Liver (tissue), 9 donors: ENCODE measurements around the gene PARD3. TPM values are rescaled to one million over a fixed set of nuclear protein-coding genes. Genes with fewer than 3 reads are reported as not detected.

ENCODE experiments used
- DNase-seq: peaks from one replicate; pipeline ENCODE4 v3.0.0-alpha.2; 2017; ENCODE audit warnings: low spot score
- H3K27ac ChIP-seq, 2 donors: one replicate each; pipeline ENCODE4 v1.7.0; 2013; ENCODE audit warnings: inconsistent platforms in 2 of 2, low read length in 2 of 2, control low read depth in 1 of 2, low read depth in 1 of 2, mild to moderate bottlenecking in 1 of 2
- H3K27me3 ChIP-seq, 4 donors: one replicate each; pipeline versions ENCODE4 v1.6.1 to v1.7.0; 2013; ENCODE audit warnings: low read length in 3 of 4, inconsistent platforms in 1 of 4, mild to moderate bottlenecking in 1 of 4, moderate library complexity in 1 of 4; ENCODE audit not compliant: control insufficient read depth in 4 of 4, insufficient read depth in 4 of 4
- H3K36me3 ChIP-seq, 4 donors: one replicate each; pipeline versions ENCODE4 v1.6.1 to v1.7.0; 2013; ENCODE audit warnings: low read length in 3 of 4, mild to moderate bottlenecking in 3 of 4, low read depth in 1 of 4, moderate library complexity in 1 of 4; ENCODE audit not compliant: control insufficient read depth in 4 of 4, insufficient read depth in 3 of 4
- H3K4me1 ChIP-seq, 4 donors: one replicate each; pipeline versions ENCODE4 v1.6.1 to v1.7.0; 2013; ENCODE audit warnings: low read length in 3 of 4, mild to moderate bottlenecking in 3 of 4, moderate library complexity in 1 of 4; ENCODE audit not compliant: control insufficient read depth in 4 of 4, insufficient read depth in 4 of 4
- H3K4me3 ChIP-seq, 3 donors: one replicate each; pipeline versions ENCODE4 v1.6.1 to v1.7.0; 2013; ENCODE audit warnings: low read length in 3 of 3, control low read depth in 1 of 3, low read depth in 1 of 3, mild to moderate bottlenecking in 1 of 3
- H3K9ac ChIP-seq, 2 donors: one replicate each; pipeline ENCODE4 v1.7.0; 2013; ENCODE audit warnings: low read length in 2 of 2, mild to moderate bottlenecking in 2 of 2, moderate library complexity in 2 of 2, control low read depth in 1 of 2, low read depth in 1 of 2
- H3K9me3 ChIP-seq, 4 donors: one replicate each; pipeline versions ENCODE4 v1.6.1 to v1.7.0; 2013; ENCODE audit warnings: low read length in 3 of 4; ENCODE audit not compliant: control insufficient read depth in 4 of 4
- ATF3 ChIP-seq: IDR thresholded peaks from 2 replicates; pipeline ENCODE4 v1.6.1; 2016; ENCODE audit warnings: antibody characterized with exemption
- CTCF ChIP-seq: fragments of 150-350 bp; IDR thresholded peaks from 2 replicates; pipeline ENCODE4 v1.5.1; 2017; ENCODE audit warnings: improper control_type of control experiment, low read depth, low read length; ENCODE audit not compliant: missing input control
- EGR1 ChIP-seq, 2 donors: IDR thresholded peaks; 2 replicates each; pipeline ENCODE4 v1.6.1; 2016 to 2018; ENCODE audit warnings: antibody characterized with exemption in 2 of 2, low read depth in 2 of 2
- FOXA1 ChIP-seq: IDR thresholded peaks from 2 replicates; pipeline ENCODE4 v1.6.1; 2016; ENCODE audit warnings: antibody characterized with exemption
- FOXA2 ChIP-seq: IDR thresholded peaks from 2 replicates; pipeline ENCODE4 v1.6.1; 2016; ENCODE audit warnings: antibody characterized with exemption
- GABPA ChIP-seq, 2 donors: IDR thresholded peaks in 1 of 2; conservative IDR thresholded peaks in 1 of 2; 2 replicates each; pipeline ENCODE4 v1.6.1; 2016; ENCODE audit warnings: antibody characterized with exemption in 2 of 2, mild to moderate bottlenecking in 1 of 2, moderate library complexity in 1 of 2
- HNF4A ChIP-seq, 2 donors: conservative IDR thresholded peaks; 2 replicates each; pipeline ENCODE4 v1.6.1; 2016; ENCODE audit warnings: antibody characterized with exemption in 2 of 2, mild to moderate bottlenecking in 2 of 2
- HNF4G ChIP-seq: IDR thresholded peaks from 2 replicates; pipeline ENCODE4 v1.6.1; 2016; ENCODE audit warnings: antibody characterized with exemption
- JUND ChIP-seq, 2 donors: IDR thresholded peaks; 2 replicates each; pipeline ENCODE4 v1.6.1; 2016; ENCODE audit warnings: antibody characterized with exemption in 2 of 2
- MAX ChIP-seq: IDR thresholded peaks from 2 replicates; pipeline ENCODE4 v1.6.1; 2016; ENCODE audit warnings: antibody characterized with exemption
- NR2F2 ChIP-seq: IDR thresholded peaks from 2 replicates; pipeline ENCODE4 v1.6.1; 2016; ENCODE audit warnings: antibody characterized with exemption
- RAD21 ChIP-seq, 2 donors: IDR thresholded peaks; 2 replicates each; pipeline ENCODE4 v1.6.1; 2016; ENCODE audit warnings: antibody characterized with exemption in 2 of 2, mild to moderate bottlenecking in 2 of 2
- REST ChIP-seq: IDR thresholded peaks from 2 replicates; pipeline ENCODE4 v1.6.1; 2016; ENCODE audit warnings: antibody characterized with exemption, mild to moderate bottlenecking
- RXRA ChIP-seq, 2 donors: IDR thresholded peaks; 2 replicates each; pipeline ENCODE4 v1.6.1; 2017 to 2018; ENCODE audit warnings: antibody characterized with exemption in 2 of 2, mild to moderate bottlenecking in 1 of 2
- SP1 ChIP-seq: IDR thresholded peaks from 2 replicates; pipeline ENCODE4 v1.6.1; 2018; ENCODE audit warnings: antibody characterized with exemption, mild to moderate bottlenecking
- TAF1 ChIP-seq: conservative IDR thresholded peaks from 2 replicates; pipeline ENCODE4 v1.6.1; 2016; ENCODE audit warnings: antibody characterized with exemption, mild to moderate bottlenecking
- YY1 ChIP-seq: IDR thresholded peaks from 2 replicates; pipeline ENCODE4 v1.6.1; 2016; ENCODE audit warnings: antibody characterized with exemption, mild to moderate bottlenecking
- ZBTB33 ChIP-seq: IDR thresholded peaks from 2 replicates; pipeline ENCODE4 v1.6.1; 2016; ENCODE audit warnings: antibody characterized with exemption
- WGBS: extraction: QIAGEN DNeasy Blood & Tissue Kit; methylation state at CpG from one replicate; pipeline ENCODE4 v1.1.7; 2013; 5-methylcytosine and 5-hydroxymethylcytosine counted together
- polyA plus RNA-seq, 2 donors: library from polyadenylated mRNA; stranded (reverse) in 1 of 2; unstranded in 1 of 2; fragments of 200-250 nt in 1 of 2; fragments of >200 nt in 1 of 2; fragmentation: Nextera tagmentation in 1 of 2; extraction: Ambion mirVana in 1 of 2; gene quantifications; one replicate each; pipeline versions ENCODE4 v1.2.1 to v1.2.3, GENCODE V29; 2013 to 2015
- total RNA-seq, 2 donors: library from RNA; depleted of rRNA; stranded (reverse); fragments of >200 nt; gene quantifications; one replicate each; pipeline ENCODE4 v1.2.3, GENCODE V29; 2014
- donor health status: healthy.
- donor health status: healthy.
- donor health status: healthy.
- donor health status: healthy.
- donor health status: healthy.

Gene PARD3
- total and polyA plus RNA-seq, 4 donors: 12.3 to 43.8 (median 13.5) TPM

GRCh38 chr10:34664706-34665105 lies 150.4 kb downstream of the PARD3 start (continued):
- TF ChIP-seq ZBTB33: no peak

- no peak for DNase-seq
- Histone ChIP-seq H3K27me3 (no peaks in the 10 kb centered on the region), H3K4me1 (peaks cover 6 to 13% (median 8%) of the 10 kb centered on the region in 4 donors), H3K9me3 (no peaks in the 10 kb centered on the region), H3K27ac (no peak overlapping the region), H3K36me3 (no peaks in the 10 kb centered on the region), H3K4me3 (no peak overlapping the region), H3K9ac (no peak overlapping the region)
- TF ChIP-seq ATF3: no peak
- no peak for TF ChIP-seq ZBTB33
- no peak for TF ChIP-seq TAF1
- no peak for TF ChIP-seq CTCF
- no peak for TF ChIP-seq RXRA (IDR thresholded peaks at IDR 0.05)
- TF ChIP-seq HNF4A (conservative IDR thresholded peaks at IDR 0.05): no peak
- no peak for TF ChIP-seq FOXA1
- no peak for TF ChIP-seq YY1
- TF ChIP-seq SP1: no peak
- no peak for TF ChIP-seq EGR1 (IDR thresholded peaks at IDR 0.05; ENCODE audit: low read depth in 2 of 2)
- TF ChIP-seq FOXA2: no peak
- no peak for TF ChIP-seq NR2F2
- no peak for TF ChIP-seq HNF4G
- no peak for TF ChIP-seq RAD21 (IDR thresholded peaks at IDR 0.05)
- TF ChIP-seq JUND (IDR thresholded peaks at IDR 0.05): no peak
- no peak for TF ChIP-seq GABPA (IDR thresholded peaks at IDR 0.05 in 1 of 2, conservative IDR thresholded peaks at IDR 0.05 in 1 of 2)
- TF ChIP-seq REST: no peak
- TF ChIP-seq MAX: no peak
- WGBS: 61% methylated on average over 2 of the region's 2 CpGs
Observed at GRCh38 chr10:34661580-34661979, 153.5 kb downstream of the PARD3 start.
